GM12874 (cell line): ENCODE measurements around the gene ZBTB21.
A peak's percentile ranks its signal among the peaks of the same experiment; 100 is the strongest.

Source experiments
- CTCF ChIP-seq: IDR thresholded peaks from 2 replicates; pipeline ENCODE4 v1.5.1; 2011; ENCODE audit warnings: low read depth, mild to moderate bottlenecking, control low read depth, low read length, moderate library complexity; ENCODE audit not compliant: insufficient read depth

The ZBTB21 gene

DNA sequence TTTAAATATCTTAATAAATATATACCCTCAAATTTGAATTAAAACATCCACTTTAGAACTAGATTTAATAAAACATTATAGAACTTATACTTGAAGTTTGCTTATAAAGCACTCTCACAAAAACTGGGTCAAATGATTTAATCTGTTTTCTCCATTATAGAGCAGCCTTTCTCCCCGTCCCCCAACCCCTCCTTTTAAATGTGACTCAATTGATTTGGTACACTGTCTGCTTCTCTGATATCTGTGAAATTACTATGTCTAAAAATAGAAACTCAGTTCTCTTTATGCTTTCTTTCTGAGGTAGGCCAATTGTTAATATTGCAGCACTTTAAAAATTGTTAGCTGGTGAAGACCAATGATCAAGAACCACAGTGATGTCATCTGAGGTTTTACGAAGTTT is 6.9 kb upstream of the ZBTB21 start:
- TF ChIP-seq CTCF, result no peak

GRCh38 chr21:42016364-42016985 is 6.3 kb upstream of the ZBTB21 start:
- TF ChIP-seq CTCF, result no peak

DNA sequence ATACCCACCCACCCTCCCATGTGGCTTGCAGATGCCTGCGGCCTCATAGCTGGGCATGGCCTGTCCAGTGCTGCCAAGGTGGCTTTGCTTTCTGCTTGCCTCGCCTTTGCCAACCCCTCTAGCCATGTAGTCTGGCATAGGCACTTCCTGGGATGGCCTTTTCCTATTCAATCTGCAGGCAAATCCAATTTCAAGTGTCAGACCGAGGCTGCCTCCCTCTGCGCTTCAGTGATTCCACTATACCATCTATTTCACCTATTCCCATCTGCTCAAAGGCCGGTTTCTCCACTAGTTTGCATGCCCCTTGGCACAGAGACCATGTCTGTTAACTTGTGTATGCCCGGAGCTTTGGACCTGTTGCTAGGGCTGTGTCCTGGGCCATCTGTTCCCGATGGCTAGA is 3.8 kb upstream of the ZBTB21 start:
- TF ChIP-seq CTCF, result no peak

GRCh38 chr21:42013376-42013775 is 3.2 kb upstream of the ZBTB21 start:
- TF ChIP-seq CTCF, result no peak

GRCh38 chr21:42012763-42013329 is 2.7 kb upstream of the ZBTB21 start:
- TF ChIP-seq CTCF, result no peak

GRCh38 chr21:42012344-42012743 is 2.2 kb upstream of the ZBTB21 start:
- no peak for TF ChIP-seq CTCF

DNA sequence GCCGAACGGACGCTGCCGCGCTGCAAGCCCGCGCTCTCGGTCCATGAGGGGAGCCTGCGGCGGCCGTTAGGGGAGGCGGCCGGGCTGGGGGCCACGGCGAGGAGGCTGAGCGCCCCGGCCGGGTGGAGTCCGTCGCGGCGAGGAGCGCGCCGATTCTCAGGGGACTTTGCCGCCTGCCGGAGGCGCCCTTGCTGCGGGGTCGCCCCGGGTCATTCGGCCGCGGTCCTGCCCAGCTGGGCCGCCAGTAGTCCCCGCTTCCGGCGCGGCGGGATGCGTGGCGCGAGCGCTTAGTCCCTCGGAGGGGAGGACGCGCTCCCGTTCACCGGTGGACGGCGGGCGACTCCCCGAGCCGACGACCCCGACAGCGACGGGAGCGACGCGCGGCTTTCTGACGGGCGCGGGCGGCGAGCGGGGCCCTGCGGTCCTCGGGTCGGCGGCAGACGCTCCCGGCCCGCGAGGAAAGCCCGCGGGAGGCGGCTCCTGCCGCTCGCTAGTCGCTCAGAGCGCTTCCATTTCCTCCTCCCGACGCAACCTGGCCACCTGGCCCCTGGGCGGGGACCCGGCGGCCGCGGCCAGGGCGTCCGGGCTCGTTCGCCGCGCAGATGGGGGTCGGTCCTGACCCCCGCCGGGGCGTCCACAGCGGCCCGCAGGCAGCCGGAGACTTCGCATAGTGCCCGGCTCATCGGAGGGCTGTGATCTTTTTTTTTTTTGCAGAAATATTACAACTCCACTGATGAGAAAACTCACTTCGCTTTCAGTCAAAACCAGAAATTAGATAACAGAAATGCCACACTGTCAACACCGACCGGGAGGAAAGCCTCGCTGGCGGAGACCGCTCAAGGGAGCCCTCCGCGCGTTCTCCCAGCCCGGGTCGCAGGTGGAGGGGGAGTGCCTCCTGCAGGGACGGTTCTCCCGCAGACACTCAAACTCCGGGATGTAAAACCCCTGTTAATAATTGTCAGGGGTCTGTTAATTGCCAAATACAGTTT is 641 bp upstream of the ZBTB21 start:
- TF ChIP-seq CTCF, result peak; percentile 22; the same call in 1 of the 2 replicates
